HCT116 (cell line): ENCODE results near the gene CHRNA7.
"Not testable (repeated sequence)": the region's sequence is repeated elsewhere in the genome, so short reads cannot be mapped to it uniquely, and the experiment has no call there.

Source experiments
- CEBPB ChIP-seq: IDR thresholded peaks from 2 replicates; pipeline ENCODE4 v1.6.1; 2012; ENCODE audit warnings: low read depth
- CTCF ChIP-seq, 3 experiments: fragments of 200-600 bp in 1 of 3; sonication (generic) in 1 of 3; IDR thresholded peaks in 2 of 3; conservative IDR thresholded peaks in 1 of 3; 2 replicates each; pipeline ENCODE4 v1.5.1; 2012 to 2017; ENCODE audit warnings: low read depth in 2 of 3, low read length in 2 of 3, antibody characterized with exemption in 1 of 3, borderline replicate concordance in 1 of 3, control low read depth in 1 of 3, mild to moderate bottlenecking in 1 of 3, mixed read lengths in 1 of 3, mixed run types in 1 of 3, moderate library complexity in 1 of 3; ENCODE audit not compliant: insufficient read depth in 1 of 3
- EGR1 ChIP-seq: IDR thresholded peaks from 2 replicates; pipeline ENCODE4 v1.6.1; 2012; ENCODE audit warnings: low read depth
- EZH2 ChIP-seq: fragments of 200-600 bp; sonication (generic); IDR thresholded peaks from 2 replicates; pipeline ENCODE4 v1.6.1; 2017; ENCODE audit warnings: antibody characterized with exemption, mixed run types
- EZH2phosphoT487 ChIP-seq: fragments of 200-600 bp; IDR thresholded peaks from 2 replicates; pipeline ENCODE4 v1.6.1; 2018; ENCODE audit warnings: antibody characterized with exemption, borderline replicate concordance
- JUND ChIP-seq: IDR thresholded peaks from 2 replicates; pipeline ENCODE4 v1.6.1; 2012
- POLR2A ChIP-seq: IDR thresholded peaks from 2 replicates; pipeline ENCODE4 v1.7.0; 2011; ENCODE audit warnings: borderline replicate concordance; ENCODE audit not compliant: insufficient read depth, insufficient read length; ENCODE audit errors: extremely low read depth
- POLR2AphosphoS5 ChIP-seq: IDR thresholded peaks from 2 replicates; pipeline ENCODE4 v1.6.1; 2011; ENCODE audit warnings: mild to moderate bottlenecking, low read depth, low read length, moderate library complexity
- RAD21 ChIP-seq: IDR thresholded peaks from 2 replicates; pipeline ENCODE4 v1.6.1; 2012; ENCODE audit warnings: low read depth, mild to moderate bottlenecking
- SP1 ChIP-seq: IDR thresholded peaks from 2 replicates; pipeline ENCODE4 v1.6.1; 2012; ENCODE audit warnings: low read depth
- ZNF274 ChIP-seq: fragments of 200-500 bp; sonication (Bioruptor generic); IDR thresholded peaks from 2 replicates; pipeline ENCODE4 v1.6.1; 2014; ENCODE audit warnings: mild to moderate bottlenecking, low read depth, low read length, inconsistent platforms

- not testable (repeated sequence) for TF ChIP-seq CTCF (IDR thresholded peaks at IDR 0.05 in 2 of 3, conservative IDR thresholded peaks at IDR 0.05 in 1 of 3; ENCODE audit: borderline replicate concordance in 1 of 3, insufficient read depth in 1 of 3, low read depth in 2 of 3, low read length in 2 of 3); EZH2; RAD21; EGR1; POLR2AphosphoS5; JUND; POLR2A; EZH2phosphoT487; ZNF274; SP1; CEBPB
Observed at GRCh38 chr15:32165775-32166174, 135.5 kb downstream of the CHRNA7 start.
